ENCODE data around the gene EMC9.

EMC9 gene

DNA sequence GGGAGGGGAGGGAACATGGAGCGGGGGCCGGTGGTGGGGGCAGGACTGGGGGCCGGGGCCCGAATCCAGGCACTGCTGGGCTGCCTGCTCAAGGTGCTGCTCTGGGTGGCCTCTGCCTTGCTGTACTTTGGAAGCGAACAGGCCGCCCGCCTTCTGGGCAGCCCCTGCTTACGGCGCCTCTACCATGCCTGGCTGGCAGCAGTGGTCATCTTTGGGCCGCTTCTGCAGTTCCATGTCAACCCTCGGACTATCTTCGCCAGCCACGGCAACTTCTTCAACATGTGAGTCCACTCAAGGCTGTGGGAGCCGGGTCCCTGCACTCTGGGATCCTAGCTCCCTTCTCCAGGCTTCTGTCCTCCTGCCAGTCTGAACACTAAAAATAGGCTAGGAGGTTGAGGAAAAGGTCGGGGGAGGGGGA, 9.8 kb downstream of the EMC9 start:
- no peak for DNase-seq
- ATAC-seq, result no peak

DNA sequence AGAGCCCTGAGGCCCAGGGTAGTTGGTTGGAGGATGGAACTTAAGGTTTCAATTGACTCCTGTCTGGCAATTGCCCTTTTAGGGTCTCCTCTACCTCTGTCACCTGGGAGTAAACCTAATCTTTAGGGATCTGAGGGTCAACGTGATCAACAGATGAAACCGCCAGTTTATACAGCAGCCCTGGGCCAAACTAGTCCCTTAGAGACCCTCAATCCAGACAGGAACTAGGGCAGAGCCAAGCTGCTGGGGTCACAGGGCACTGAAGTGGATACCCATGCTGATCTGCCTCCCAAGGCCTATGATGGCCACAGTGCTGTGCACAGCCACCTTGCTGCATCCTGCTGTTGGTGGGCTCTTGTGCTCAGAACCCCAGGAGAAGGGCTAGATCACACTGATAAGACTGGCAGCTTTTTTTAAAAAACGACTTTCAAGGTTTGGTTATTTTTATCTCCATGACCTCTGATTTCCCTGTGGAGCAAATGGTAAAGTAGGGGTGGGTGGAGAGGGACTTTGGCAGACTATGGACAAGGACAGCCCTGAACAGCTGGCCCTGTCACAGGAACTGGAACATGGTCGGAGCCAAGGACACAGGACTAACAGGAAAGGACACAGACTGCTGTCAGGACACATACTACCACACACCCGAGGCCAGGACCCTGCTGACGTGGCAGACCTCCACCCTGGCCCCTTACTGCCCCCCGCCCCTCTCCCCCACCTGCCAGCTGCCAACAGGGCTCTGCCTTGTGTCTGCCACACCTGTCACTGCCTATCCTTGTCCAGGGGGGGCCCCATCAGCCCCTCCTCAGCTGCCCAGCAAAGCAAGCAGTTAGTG, 10.5 kb downstream of the EMC9 start:
- ATAC-seq (no peak), DNase-seq (no peak)

DNA sequence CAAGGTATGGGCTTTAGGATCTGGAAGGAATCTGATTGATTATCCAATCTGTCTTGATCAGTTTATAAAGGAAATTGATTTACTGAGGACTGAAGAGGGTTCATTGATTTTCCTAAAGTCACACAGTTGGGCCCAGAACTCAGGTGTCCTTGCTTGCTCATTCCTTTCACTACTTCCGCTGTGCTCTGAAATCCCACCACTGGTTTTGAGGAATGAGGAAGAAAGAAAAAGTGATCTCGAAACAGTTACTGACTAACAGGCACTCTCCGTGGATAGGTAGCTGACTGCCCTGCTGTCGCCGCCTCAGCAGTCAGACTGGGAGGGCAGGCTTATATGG, 11.0 kb downstream of the EMC9 start, which contains the start of gene FITM1:
FITM1 (plus strand) TSS at position 280 of the 337 bp plus-strand sequence. CDS start 905 bp downstream, outside the sequence.
- ATAC-seq, result no peak

DNA sequence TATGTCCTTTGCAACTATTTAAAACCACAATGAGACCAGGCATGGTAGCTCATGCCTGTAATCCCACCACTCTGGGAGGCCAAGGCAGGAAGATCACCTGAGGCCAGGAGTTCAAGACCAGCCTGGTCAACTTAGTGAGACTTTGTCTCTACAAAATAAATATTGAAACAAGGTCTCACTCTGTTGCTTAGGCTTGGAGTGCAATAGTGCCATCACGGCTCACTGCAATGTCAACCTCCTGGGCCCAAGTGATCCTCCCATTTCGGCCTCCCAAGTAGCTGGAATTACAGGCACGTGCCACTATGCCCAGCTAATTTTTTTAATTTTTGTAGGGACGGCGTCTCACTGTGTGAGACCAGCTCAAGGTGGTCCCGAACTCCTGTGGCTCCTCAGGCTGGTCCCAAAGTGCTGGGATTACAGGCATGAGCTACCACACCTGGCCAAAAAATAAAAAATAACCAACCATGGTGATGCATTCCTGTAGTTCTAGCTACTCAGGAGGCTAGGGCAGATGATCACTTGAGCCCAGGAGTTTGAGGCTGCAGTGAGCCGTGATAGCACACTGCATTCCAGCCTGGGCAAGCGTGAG, 11.9 kb downstream of the EMC9 start:
- DNase-seq (no peak), ATAC-seq (no peak)

More for the DNA sequence above, 11.0 kb downstream of the EMC9 start, which contains the start of gene FITM1:
- no peak for DNase-seq

DNA sequence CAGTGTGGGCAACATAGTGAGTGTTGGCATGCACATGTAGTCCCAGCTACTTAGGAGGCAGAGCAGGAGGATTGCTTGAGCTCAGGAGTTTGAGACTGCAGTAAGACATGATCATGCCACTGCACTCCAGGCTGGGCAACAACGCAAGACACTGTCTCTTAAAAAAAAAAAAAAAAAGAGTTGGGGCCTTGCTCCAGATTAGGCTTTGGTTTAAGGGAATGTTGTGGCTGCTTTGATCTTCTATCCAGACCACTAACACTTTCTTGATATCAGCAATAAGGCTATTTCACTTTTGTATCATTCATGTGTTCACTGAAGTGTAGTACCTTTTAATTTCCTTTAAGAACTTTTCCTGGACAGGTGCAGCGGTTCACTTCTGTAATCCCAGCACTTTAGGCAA, 13.7 kb downstream of the EMC9 start:
- ATAC-seq, result no peak

DNA sequence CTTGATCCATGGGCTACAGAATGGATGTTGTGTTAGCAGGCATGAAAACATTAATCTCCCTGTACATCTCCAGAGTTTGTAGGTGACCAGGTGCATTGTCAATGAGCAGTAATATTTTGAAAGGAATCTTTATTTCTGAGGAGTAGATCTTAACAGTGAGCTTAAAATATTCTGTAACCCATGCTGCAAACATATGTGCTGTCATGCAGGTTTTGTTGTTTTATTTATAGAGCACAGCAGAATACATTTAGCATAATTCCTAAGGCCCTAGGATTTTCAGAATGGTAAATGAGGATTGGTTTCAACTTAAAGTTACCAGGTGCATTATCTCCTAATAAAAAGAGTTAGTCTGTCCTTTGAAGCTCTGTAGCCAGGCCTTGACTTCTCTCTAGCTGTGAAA, 14.5 kb downstream of the EMC9 start:
- ATAC-seq, result no peak
- DNase-seq, result no peak

More for the DNA sequence above, 13.7 kb downstream of the EMC9 start:
- no peak for DNase-seq

DNA sequence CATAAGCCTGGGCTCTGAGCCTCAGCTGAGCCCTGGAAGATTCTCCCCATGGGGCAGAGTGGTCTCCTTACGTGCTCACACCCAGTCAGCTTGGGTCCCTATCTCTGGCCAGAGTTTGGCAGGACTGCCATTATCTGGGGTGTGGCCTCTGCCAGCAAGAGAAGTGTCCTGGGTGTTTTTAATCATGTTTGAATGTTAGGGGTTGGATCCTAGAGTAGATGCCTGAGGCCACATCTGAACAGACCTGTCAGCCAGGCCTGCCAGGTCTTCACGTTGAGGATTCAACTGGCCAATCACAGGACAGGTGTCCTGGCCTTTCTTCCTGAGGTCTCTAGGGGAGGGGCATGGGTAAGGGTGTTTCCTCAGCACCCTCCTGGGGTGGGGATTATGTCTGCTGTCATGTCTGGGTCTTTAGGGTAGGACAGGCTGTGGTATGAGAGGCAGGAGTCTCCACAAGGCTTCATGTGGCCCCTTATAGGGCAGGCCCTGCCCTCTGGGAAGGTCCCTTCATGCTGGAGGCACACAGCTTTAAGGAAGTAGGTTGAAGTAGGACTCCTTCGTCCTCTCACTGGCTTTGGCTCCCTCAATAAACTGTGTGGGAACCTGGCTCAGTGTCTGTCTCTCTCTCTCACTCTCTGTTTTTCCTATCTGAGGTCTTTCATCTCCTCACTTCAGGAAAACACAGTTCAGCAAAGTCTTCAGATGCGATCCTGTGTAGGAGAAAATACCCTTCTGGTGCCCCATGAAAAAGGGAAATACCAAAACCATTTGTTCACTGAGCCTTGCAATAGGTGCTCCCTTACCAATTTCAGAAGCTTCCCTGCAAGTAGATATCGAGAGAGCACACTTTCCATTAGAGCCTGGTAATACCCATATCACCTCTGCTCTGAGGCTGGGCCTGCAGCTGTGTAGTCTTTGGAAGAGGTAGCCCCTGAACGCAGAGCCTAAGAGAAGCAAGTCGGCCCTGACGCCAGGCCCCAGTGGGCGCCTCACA, 17.7 kb downstream of the EMC9 start:
- peak; percentile 68 for ATAC-seq
- DNase-seq, result no peak

DNA sequence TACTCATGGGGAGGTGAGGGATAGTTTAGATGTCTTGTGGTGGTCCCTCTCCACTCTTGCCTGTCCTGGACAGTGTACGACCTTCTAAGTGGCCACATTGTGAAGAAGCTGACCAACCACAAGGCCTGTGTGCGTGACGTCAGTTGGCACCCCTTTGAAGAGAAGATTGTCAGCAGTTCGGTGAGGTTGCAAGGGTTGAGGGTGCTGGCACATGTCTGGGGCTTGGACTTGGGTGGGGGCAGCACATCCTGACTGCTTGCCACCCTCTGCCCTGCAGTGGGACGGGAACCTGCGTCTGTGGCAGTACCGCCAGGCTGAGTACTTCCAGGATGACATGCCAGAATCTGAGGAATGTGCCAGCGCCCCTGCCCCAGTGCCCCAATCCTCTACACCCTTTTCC, 18.5 kb downstream of the EMC9 start:
- DNase-seq (no peak), ATAC-seq (no peak)

DNA sequence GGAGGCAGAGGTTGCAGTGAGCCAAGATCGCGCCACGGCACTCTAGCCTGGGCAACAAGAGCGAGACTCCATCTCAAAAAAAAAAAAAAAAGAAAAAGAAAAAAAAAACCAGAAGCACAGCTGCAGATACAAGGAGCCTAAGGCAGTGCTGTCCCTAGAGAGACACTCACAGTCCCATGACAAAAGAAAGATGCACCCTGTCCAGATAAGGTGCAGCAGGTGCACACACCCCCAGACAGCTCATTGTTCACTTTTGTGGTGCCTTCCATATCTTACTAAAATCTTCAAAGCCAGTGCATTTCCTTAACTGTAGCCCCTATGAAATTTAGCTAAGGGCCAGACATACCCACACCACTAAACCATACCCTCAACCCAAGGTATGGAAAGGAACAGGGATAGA, 19.0 kb downstream of the EMC9 start:
- ATAC-seq, result no peak
- DNase-seq, result no peak

DNA sequence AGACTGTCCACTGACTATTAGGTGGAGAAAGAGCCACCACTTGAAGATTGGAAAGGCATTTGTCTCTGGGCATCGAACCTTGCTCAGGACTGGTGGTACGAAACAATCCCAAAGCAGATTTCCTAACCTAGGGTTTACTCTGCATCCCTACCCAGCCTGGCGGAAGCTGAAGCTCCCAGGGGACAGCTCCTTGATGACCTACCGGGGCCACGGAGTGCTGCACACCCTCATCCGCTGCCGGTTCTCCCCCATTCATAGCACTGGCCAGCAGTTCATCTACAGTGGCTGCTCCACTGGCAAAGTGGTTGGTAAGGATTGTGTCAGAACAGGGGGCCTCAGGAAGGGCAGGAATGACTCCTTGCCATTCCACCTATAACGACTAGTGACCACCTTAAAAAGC, 20.2 kb downstream of the EMC9 start:
- DNase-seq (no peak), ATAC-seq (no peak)

DNA sequence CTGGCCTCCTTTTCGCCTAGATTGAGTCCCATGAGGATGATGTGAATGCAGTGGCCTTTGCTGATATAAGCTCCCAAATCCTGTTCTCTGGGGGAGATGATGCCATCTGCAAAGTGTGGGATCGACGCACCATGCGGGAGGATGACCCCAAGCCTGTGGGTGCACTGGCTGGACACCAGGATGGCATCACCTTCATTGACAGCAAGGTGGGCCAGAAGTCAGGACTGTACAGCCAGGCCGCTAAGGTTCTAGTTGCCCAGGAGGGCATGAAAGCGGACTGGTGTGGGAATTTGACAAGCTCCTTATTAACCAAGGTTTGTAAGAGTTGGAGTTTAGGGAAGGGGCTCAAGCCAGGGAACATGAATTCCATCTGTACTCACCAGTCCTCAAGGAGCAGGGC, 21.7 kb downstream of the EMC9 start:
- ATAC-seq (no peak), DNase-seq (no peak)

DNA sequence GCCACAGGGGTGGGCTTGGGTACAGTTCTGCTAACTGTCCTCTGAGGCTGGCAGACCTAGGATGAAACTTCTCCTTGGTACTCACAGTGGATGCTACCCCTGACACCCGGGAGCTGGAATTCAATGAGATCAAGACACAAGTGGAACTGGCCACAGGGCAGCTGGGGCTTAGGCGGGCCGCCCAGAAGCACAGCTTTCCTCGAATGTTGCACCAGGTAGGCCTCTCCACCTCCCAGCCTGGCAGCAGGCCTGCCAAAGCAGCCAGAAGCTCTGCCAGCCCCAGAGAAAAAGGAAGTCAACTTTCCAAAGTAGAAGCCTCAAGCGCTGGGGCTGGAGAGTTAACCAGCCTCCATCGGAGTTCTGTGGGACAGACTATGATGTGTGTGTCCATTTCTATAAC, 24.2 kb downstream of the EMC9 start:
- DNase-seq (no peak), ATAC-seq (no peak)

DNA sequence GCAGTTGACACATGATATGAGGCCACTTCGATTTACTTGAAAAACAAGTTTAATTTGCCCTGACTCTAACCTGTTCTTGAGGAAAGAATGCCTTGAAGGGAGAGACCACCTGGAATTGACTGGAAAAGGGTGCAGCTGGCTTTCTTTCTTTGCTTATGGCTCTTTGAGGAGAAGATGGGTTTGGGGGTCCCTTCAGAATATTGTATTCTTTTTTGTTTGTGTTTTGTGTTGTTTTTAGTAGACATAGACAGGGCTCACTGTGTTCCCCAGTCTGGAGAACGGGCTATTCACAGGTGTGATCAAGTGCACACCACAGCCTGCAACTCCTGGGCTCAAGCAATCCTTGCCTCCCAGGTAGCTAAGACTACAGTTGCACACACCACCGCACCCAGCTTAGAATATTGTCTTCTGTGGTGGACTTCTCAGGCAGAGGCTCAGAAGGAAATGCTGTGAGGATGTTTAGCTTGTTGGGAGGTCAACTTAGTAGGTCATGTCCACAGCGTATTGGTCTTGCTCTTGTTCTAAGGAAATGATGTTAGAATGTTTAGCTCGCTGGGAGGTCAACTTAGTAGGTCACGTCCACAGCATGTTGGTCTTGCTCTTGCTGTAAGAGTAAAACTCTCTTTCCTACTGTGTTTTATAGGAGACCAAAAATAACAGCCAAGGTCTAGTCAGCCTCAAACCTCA, 25.1 kb downstream of the EMC9 start:
- ATAC-seq, result no peak
- DNase-seq, result no peak

DNA sequence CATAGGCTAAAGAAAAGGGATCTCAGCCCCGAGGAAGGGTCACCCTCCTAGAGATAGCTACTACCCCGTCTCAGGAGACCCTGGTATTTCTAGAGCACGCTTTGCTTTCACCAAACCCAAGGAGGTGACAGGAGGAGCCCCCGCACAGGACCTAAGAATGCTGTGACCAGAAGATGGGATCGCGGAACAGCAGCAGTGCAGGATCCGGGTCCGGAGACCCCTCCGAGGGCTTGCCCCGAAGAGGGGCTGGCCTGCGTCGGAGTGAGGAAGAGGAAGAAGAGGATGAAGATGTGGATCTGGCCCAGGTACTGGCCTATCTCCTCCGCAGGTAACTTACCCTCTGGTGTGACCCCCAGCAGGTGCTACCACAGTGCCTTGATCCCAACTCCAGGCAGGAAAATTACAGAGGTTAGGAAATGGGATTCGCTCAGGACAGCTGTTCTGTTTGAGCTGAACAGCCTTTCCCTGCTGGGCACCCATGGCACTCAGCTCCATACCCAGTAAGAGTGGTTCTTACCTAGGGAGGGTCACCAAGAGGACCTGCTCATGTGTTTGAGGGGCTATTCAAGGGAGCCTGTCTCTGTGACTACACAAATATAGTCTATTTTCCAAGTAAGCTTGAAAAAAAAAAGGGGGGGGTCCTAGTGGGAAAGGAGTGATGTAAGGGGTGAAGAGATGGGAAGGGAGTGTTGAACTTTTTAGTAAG, 25.8 kb downstream of the EMC9 start:
- ATAC-seq (no peak), DNase-seq (no peak)

DNA sequence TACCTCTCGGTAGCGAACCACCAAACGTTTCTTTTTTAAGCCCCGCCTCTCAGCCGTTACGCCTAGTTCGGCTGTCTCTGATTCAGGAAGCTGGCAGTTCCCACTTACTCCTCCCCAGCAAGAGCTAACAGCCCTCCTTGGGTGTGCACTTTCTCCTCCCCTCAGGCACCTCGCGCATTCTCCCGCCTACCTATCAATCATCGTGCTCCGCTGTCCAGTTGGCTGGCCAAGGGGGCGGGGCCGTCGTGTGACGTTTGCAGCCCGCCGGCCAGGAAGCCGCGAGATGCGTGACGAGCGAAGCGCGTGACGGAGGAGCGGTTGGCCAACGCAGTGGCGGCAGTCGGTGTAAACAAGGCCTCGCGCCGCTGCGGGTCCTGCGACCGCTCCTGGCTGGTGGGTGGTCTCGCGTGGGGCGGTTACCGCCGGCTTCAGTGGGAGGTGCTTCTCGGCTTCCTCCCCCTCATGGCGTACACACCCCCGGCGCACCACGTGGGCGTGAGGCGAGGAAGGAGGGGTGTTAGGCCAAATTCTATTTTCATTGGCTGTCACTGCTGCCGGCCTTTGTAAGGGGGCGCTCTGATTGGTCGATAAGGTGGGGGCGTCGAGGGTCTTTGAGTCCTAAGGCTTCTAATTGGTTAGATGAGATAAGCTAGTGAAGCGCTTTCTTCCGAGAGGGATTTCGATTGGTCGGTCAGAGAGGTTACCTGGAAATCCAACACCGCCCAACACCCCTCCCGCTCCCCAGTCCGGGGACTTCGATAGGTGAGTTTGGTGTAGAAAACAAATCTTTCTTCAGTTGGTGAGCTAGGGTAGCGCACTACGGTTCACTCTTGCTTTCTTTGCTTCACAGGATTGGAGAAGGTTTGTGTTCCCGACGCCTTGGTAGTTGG, 26.6 kb downstream of the EMC9 start, which contains the start of the genes DCAF11 and NRL:
DCAF11 (plus strand) TSS at position 246 of the 890 bp plus-strand sequence. CDS start 818 bp downstream, outside the sequence.
NRL (minus strand) TSS at position 418 of the 890 bp plus-strand sequence. CDS start 32,101 bp downstream, outside the sequence.
- peak; percentile 94 for ATAC-seq

DNA sequence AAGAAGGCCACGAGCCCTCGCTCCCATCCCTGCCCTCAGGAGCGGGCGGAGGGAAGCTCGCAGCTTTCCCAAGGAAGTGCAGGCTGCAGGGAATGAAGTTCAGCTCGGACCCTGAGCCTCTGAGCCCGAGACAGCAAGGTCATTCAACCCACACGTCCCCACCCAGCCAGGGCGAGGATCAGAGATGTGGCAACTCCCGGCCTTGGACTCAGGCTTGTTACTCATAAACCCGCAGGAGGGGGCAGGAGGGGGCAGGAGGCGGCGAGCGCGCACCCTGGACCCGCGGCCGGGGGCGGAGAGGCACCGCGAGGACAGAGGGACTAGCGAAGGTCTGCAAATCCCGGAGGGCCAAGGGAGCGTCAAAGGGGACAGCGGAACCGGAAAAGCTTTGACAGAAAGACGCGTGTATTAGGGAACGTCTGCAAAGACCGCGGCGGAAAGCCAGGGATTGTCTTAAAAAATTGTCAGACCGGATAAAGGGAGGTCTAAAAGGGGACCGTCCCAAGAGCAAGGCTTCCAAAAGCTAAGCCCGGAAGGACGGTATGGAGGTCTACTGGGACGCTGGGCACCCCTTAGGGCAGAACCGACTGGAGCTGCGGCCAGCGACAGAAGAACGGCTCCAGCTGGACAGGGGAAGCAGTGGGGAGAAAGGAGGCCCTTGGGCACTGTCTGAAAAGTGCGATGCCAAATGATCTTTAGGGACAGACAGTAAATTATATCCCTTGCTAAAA, 27.4 kb downstream of the EMC9 start:
- ATAC-seq (peak; percentile 49), DNase-seq (peak; percentile 87)

More for the DNA sequence above, 26.6 kb downstream of the EMC9 start, which contains the start of the genes DCAF11 and NRL:
- peak; percentile 99 for DNase-seq

DNA sequence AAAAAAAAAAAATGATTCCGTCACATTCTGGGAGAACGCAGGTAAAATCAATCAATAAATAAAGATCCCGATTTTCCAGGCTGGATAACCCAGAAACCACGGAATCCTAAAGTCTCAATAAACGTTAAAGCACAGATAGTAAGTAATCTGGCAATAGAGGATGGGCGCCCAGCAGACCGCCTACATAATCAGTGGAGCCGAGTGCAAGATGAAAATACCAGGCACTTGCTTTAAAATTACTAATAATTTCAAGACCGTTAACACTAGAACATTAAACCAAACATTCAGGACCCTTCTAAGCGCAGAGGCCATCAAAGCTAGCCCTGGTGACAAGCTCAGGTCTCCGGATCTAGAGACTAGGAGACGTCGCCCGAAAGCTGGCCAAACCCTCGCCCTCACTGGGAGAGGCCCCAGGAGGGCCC, 28.0 kb downstream of the EMC9 start:
- ATAC-seq (no peak), DNase-seq (no peak)

DNA sequence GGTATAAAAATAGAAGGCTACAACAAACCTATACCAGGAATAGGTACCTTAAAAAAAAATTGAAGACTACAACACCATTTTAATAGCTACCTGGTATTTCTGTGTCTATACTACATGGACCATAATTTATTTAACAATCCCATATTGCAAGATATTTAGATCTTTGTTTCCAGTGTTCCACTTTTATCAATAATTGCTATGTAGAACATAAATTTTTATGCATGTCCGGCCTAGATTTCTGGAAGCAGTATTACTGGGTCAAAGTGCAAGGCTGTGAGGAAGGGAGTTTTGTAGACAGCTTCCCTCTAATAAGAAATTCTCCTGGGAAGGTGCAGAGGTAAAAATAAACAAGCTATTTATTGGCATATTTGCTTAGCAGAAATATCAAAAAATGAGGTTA, 30.9 kb downstream of the EMC9 start:
- ATAC-seq (no peak), DNase-seq (no peak)

DNA sequence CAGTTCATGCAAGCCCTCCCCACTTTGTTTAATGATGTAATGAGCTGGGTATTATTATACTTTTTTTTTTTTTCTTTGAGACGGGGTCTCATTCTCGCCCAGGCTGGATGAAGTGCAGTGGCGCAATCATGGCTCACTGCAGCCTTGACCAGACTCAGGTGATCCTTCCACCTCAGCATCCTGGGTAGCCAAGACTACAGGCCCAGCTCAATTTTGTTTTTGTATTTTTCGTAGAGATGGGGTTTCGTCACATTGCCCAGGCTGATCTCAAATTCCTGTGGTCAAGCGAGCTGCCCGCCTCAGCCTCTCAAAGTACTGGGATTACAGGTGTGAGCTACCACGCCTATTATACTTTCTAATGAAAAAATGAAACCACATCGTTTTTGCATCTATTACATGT, 31.3 kb downstream of the EMC9 start:
- no peak for ATAC-seq
- no peak for DNase-seq
